Rectal smooth muscle tissue (tissue), 1 donor: ENCODE results near the gene RASSF10.

Source experiments
- H3K27ac ChIP-seq: one replicate; pipeline ENCODE4 v1.7.0; 2013; ENCODE audit warnings: low read depth, low read length, inconsistent platforms
- H3K27me3 ChIP-seq: one replicate; pipeline ENCODE4 v1.7.0; 2013; ENCODE audit warnings: low read length; ENCODE audit not compliant: control insufficient read depth, insufficient read depth
- H3K36me3 ChIP-seq: one replicate; pipeline ENCODE4 v1.7.0; 2013; ENCODE audit warnings: low read length; ENCODE audit not compliant: control insufficient read depth, insufficient read depth
- H3K4me1 ChIP-seq: one replicate; pipeline ENCODE4 v1.7.0; 2013; ENCODE audit warnings: low read length; ENCODE audit not compliant: control insufficient read depth, insufficient read depth
- H3K4me3 ChIP-seq: one replicate; pipeline ENCODE4 v1.7.0; 2013; ENCODE audit warnings: low read length
- H3K9ac ChIP-seq: one replicate; pipeline ENCODE4 v1.7.0; 2013; ENCODE audit warnings: low read length

The RASSF10 gene

DNA sequence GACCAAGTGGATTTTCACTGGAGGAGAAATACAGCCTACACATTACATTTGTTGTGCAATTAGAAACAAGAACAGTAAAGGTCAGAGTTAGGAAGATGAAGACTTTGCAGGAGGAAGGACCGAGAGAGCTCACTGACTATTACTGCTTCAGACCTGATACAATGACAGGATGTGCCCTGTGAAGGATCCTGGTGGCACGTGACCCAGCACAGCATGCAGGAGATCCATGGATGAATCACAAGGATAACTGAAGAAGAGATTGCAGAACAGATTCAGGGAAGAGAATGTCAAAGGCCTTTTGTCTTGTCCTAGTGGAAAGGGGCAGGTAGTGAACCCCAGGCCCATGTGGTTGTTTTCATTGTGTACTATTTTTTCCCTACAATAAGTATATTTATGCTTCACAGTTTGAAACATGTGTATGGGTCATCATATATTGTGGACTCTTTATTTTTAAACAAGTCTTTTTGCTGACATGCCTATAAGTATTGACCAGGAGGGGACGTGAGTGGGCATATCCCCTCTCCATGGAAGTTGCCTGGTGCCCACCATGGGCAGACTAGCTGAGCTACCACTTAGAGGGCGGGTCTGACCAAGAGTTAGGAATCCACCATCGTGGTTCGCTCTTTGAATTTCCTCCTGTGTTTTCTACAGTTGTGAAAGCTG lies 44.3 kb downstream of the RASSF10 start:
- Histone ChIP-seq H3K27ac (no peak overlapping the region), H3K4me3 (no peak overlapping the region), H3K36me3 (no peaks in the 10 kb centered on the region), H3K27me3 (no peaks in the 10 kb centered on the region), H3K4me1 (no peaks in the 10 kb centered on the region), H3K9ac (no peak overlapping the region)

DNA sequence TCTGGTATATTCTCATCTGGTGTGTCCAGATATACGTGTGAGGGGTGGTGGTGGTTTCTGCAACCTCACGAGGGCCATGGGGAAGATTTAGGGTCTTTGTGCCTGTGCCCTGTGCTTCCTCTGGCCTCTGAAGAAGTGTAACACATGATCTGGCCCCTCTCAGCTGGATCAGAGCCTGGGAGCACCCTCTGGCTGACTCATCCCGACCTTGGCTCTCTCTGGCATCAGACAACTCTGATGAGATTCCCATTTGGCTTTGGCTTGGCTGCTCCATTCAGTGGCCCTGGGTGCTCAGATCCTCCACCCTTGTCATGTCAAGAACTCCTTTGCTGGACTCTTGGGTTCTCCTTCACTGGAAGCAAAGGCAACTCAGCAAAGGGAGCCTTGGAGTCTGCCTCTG lies 45.2 kb downstream of the RASSF10 start:
- Histone ChIP-seq H3K9ac (no peak overlapping the region), H3K27me3 (no peaks in the 10 kb centered on the region), H3K4me1 (no peaks in the 10 kb centered on the region), H3K36me3 (no peaks in the 10 kb centered on the region), H3K4me3 (no peak overlapping the region), H3K27ac (no peak overlapping the region)

DNA sequence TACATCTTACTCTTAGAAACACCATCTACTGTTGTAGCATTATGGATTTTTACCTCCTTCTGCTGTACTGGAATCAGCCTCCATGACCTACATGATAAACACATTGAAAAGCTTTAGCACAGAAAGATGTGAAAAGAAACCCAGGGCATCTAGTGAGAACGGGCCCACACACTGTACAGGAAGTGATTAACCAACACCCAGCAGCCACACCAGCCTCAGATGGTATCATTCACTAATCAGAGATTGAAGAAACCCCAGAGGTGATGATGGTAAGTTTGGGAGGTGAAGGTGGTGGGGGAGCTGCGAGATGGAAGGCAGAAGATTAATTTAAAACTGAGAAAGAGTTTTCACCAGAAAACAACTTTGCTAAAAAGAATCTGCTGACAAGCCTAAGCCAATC lies 46.1 kb downstream of the RASSF10 start:
- H3K27ac ChIP-seq, result no peak overlapping the region
- H3K9ac ChIP-seq, result no peak overlapping the region
- no peaks in the 10 kb centered on the region for H3K27me3 ChIP-seq
- no peaks in the 10 kb centered on the region for H3K4me1 ChIP-seq
- H3K4me3 ChIP-seq, result no peak overlapping the region
- H3K36me3 ChIP-seq, result no peaks in the 10 kb centered on the region

DNA sequence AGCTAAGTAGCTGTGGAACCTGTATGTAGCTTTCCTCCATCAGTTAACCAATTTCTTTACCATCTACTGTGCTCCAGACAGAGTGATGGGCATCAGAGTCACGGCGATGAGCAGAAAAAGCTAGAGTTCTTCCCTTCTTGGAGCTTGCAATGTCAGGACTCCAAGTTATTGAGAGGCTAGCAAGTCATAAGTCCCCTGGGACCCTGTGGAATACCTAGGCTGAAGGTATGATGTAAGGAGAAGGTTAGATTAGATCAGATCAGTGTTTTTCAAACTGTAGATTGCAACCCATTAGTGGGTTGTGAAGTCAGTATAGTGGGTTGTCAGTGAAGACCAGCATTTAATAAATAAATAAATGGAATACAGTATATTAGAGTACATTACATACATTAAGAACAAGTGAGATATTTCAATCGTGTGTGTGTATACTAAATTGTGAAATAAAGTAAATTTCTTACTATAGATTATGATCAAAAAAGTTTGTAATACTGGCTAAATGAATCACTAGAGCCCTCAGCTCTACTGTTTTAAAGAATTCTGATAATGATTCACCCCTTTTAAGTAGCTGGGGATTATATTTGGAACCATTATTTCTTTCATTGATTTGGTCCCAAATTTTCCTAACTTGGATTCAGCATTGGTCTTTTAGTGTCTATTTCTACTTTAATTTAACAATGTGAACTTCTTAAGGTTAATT lies 52.3 kb downstream of the RASSF10 start:
- Histone ChIP-seq H3K27ac (no peak overlapping the region), H3K36me3 (no peaks in the 10 kb centered on the region), H3K9ac (no peak overlapping the region), H3K27me3 (no peaks in the 10 kb centered on the region), H3K4me3 (no peak overlapping the region), H3K4me1 (no peaks in the 10 kb centered on the region)
